ENCODE data around the gene SPDYE1.

SPDYE1 gene

DNA sequence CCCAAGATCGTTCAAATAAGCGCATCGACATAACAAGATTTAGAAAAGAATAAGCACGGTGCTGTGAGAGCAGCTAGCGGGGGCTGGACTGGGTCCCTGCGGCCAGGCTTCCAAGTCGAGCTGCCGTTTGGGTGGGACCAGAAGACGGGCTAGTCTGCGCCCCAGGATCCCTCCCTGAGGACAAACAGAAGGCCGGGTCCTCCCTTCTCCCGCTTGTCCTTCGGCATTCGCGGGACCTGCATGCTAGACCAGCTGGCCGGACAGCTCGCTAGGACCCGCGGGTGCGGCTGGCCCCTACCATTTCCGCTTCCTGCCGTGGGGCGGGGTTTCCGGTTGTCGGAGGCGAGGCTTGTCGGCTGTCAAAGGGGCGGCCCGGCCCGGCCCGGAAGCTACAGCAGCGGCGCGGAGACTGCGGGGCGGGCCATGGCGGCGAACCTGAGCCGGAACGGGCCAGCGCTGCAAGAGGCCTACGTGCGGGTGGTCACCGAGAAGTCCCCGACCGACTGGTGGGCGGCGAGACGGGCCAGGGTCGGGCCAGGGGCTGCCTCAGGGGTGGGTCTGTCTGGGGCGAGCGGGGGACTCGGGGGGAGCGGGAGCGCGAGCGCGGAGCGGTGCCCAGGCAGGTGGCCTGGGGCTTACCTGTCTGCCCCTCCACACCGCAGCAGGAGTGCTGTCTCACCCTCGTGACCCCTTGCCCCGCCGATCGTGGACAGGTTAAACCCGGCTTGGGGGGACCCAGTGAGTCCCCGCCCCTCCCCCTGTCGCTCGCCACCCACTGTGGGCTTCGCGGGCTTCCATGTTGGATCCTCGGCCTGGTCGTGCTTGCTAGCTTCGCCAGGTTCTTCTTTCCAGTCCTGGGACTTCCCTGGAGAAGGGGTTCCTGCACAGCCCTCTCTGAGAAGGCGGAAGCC lies 46.9 kb downstream of the SPDYE1 start, which contains the start of gene DBNL:
TSS of gene DBNL (plus strand) at position 388 of the 911 bp plus-strand sequence. CDS start at position 424, 36 bp downstream.
- DNase-seq = peak; percentile 95 to 96

DNA sequence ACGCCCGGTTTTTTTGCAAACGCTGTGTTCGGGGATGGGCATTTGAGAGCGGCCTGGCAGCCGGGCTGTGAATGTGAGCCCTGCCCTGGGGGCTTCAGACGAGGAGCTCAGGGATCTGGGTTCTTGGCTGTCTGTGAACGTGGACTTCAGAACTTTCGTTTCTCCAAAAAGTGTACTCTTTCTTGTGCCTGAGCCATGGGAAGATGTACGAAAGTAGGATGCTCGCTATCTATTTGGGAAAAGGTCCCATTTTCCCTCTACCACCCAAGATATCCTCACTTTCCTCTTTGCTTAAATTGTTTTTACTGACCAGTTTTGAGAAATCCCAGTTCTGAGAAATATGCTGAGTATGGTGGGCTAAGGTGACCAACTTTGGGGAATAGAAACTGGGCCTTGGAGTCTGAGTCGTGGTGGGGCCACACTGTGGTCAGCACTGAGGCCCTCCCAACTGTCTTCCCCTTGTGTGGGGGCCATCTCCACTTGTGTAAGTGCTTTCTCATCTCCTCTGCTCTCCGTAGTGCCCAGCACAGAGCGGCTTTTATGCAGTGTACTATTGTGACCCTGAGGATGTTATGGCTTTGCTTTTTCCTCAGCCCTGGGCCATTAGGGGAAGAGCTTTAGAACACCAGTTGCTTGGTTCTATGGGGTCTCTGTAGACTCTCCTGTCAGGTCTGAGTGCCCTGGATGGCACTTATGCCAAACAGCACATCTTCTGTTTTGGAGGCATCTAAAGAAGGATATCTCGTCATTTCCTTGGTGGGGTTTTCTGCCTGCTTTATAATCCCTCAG lies 47.7 kb downstream of the SPDYE1 start:
- no peak for DNase-seq

DNA sequence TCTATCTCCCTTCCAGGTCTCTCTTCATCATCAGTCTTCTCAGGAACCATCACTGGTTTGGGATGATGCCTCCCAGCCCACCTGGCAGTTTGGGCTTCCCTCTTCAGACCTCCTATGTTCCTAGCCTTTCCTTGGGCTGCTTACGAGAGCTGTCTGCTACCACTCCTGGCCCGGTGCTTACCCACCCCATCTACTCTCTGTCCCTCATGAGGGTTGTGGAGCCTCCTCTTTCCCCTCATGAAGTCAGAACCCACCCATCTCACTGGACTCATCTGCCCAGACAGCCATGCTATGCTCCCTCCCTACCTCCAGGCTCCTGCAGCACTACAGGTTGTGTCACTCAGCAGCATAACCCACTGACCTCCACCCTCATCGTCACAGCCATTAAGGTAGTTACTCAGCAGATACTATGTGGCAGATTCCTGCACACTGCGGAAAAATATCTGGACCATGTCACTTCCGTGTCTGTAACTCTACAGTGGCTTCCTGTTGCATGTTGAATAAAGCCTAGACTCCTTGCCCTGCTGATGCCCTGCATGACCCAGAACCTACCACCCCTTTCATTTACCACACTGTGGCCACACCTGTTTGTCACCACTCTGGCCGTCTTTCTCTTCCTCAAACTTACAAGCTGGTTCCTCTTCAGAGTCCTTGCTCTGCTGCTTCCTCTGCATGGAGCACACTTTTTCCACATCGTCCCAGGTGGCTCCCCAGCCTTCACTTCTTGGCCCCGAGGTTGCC lies 48.8 kb downstream of the SPDYE1 start:
- no peak for DNase-seq

DNA sequence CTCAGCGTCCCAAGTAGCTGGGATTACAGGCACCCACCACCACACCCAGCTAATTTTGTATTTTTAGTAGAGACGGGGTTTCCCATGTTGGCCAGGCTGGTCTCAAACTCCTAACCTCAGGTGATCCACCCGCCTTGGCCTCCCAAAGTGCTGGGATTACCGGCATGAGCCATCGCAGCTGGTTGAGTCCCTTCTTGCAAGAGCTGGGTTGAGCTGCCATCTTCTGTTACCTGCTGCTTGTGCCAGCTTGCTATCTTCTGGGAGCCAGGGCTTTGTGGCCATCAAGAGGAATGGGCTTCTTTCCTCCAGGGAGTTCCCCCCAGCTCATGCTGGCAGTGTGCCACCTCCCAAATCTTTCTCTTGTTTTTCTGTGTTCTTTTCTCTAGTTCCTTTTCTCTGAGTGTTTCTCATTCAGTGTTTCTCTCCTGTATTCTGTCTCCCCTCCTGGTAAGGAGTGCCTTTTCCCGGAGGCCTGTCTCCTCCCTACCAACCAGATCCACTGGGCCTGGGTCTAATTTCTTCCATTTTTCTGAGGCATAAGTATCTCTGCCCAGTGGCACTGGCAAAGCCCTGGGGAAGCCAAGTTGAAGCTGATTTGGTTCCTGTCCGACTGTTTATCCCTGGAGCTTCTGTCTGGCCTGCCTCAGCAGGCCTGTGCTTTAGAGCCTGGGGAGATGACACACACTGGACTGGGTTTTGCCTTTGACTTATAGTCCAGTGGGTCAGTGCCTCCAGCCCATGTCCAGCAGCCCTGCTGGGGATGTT lies 50.5 kb downstream of the SPDYE1 start:
- no peak for DNase-seq

DNA sequence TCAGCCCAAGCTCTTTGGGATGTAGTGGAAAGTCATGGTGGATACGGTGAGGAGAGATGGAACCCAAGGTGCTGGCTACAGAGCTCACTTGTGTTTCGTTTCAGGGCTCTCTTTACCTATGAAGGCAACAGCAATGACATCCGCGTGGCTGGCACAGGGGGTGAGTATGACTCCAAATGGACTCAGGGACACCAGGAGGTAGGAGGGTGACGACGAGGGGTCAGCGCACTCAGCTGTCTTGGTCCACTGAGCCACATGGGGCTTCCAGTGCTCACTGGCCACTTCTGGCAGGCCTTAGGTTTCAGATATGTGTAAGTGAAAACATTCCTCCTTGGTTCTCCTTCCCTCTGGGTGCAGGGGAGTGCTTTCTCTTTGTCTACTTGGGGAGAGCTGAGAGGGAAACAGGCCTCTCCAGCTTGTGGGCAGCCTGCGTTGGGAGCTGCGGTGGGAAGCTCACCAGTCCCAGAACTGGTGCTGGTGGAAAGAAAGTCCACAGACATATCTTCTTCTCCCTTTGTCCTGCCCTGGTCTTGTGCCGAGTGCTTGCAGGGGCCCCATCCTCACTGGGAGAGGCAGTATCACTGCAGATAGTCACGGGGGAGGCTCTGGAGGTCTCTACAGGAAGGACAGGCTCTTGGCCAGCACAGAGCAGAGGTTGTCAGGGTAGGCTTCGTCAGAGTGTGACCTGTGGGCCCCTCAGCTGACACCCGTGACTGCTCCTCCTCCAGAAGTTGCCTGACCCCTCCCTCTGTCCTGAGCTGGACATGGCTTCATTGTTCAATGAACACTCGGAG lies 52.6 kb downstream of the SPDYE1 start:
- no peak for DNase-seq

DNA sequence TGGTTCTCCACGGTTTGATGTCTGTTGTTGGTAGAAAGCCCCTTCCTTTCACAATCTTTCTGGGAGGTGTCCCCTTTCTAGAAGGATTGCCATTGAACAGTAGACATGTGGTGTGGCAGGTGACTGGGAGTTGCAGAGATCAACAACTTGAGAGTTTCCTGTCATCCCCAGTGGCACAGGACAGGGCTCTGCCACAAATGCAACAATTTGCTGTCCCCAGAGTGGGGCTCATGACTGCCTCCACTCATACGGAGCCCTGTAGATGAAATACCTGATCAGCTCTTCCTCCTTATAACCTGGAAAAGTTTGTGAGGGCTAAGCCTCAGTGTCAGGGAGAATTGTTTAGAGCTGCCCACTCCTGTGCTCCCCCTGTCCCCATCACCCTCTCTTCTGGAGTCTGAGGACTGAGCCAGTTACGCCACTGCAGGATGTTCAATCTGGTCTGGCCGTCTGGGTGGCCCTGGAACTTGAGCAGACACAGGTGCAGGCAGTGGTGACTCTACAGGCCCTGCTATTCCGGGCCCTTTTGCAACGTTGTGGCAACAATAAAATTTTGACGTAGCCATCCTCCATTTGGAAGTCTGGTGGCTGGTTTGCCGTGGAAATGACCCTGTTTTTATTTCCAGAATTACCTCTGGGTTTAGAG lies 53.3 kb downstream of the SPDYE1 start:
- DNase-seq = no peak

DNA sequence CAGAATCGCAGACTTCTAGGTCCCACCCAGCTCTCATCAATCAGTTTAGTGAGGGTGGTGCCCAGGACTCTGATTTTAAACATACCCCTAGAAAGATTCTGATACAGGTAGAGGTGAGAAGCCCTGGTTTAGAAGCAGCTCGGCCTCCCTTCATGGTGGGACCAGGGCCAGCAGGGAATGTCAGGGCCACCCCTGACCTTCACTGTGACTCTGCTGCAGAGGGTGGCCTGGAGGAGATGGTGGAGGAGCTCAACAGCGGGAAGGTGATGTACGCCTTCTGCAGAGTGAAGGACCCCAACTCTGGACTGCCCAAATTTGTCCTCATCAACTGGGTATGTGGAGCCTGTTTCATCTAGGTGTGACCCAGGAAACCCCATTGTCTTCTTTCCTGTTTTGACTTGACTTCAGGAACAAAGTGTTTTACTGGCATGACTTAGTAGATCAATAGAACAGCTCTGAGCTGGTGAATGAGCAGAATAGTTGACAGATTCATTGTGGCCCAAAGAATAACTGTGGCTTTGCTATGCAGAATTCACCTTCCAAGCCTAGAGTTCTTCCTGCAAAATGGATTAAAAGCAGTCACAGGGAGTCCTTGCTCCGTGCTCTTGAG lies 54.0 kb downstream of the SPDYE1 start:
- no peak for DNase-seq

DNA sequence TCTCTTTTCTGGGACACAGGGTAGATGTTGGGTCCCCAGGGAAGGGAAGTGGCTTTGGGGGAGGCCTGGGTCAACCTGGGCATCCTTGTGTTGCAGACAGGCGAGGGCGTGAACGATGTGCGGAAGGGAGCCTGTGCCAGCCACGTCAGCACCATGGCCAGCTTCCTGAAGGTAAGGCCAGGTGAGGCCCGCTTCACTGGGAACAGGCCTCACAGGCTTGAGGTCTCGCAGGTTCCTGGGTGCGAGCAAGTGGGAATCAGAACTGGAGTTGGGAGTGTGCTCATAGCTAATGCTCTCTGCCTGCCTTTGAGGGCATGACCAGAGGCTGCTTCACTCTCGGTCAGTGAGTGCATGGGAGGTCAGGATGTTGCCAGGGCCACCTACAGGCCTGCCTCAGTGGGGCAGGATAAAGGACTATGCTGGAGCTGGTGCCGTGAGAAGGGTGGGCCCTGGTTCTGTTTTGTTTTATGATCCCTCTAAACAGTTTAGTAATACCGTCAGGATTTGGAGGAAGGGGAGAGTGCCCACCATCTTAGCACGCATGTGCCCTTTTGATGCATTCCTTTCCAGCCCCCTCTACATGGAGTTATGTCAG lies 55.2 kb downstream of the SPDYE1 start:
- DNase-seq = no peak

DNA sequence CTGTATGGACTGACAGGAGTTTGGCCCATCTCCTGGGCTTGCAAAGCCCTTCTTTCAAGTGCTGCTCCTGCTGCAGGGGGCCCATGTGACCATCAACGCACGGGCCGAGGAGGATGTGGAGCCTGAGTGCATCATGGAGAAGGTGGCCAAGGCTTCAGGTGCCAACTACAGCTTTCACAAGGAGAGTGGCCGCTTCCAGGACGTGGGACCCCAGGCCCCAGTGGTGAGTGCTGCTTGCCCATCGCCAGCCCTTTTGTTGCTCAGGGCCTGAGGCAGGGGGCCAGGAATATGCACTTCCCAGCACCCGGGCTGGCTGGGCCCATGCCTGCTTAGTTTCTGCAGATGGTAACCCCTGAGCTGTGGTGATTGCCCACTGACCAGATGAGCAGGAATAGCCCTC lies 59.0 kb downstream of the SPDYE1 start:
- DNase-seq = no peak

DNA sequence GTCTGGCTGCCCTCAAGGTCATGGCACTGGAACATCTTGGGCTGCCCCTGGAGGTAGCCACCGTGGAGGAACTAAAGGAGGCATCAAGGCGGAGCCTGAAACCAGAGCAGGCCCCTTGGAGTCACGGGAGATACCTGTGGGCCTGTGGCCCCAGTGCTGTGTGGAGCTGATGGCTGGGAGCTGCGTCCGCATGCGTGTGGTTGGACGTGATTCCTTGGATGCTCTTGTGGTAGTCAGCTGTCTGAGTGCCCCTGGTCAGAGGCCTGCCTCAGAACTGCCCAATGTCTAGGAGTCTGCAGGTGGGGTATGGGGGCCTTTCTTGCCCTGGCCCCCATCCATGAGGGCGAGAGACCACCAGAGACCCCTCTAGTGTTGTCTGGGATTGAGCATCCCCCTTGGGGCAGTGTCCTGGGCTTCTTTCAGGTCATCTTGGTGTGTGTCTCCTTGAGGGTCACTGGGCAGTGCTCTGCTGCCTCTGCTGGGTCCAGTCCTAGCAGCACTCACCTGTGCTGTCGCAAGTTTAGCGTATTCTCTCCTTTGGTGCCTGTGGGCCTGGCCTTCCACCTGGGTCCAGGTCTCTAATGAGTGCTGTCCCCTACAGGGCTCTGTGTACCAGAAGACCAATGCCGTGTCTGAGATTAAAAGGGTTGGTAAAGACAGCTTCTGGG lies 59.6 kb downstream of the SPDYE1 start:
- no peak for DNase-seq

DNA sequence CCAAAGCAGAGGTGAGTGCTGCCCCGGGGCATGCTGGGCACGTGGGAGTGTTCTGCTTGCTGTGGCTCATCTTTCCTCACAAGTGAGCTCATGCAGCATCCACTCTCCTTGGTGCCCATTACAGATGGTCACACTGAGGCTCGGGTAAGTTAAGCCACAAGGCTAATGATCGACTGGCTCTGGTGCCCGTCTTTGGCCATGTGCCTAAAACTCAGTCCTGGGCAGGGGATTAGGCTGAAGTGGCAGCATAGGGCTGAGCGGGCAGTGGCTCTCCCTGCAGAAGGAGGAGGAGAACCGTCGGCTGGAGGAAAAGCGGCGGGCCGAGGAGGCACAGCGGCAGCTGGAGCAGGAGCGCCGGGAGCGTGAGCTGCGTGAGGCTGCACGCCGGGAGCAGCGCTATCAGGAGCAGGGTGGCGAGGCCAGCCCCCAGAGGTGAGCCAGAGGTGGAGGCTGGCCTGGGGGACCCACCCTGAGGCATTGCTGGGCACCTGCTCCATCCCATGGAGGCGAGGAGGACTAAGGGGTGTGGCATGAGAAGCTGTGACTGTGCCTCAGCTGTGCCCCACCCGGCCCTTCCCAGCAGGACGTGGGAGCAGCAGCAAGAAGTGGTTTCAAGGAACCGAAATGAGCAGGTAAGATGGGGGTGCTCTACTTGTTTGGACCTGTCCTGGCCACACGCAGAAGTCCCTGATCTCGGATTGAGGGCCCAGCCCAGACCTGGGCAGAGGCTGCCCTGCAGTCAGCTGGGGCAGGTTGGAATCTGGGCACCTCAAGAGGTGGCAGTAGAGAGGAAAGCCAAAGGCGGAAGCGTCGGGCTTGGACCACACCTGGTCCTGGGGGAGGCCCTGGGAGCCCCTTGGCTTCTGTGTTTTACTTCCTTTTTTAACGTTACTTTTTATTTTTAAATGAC lies 60.4 kb downstream of the SPDYE1 start:
- DNase-seq = no peak

DNA sequence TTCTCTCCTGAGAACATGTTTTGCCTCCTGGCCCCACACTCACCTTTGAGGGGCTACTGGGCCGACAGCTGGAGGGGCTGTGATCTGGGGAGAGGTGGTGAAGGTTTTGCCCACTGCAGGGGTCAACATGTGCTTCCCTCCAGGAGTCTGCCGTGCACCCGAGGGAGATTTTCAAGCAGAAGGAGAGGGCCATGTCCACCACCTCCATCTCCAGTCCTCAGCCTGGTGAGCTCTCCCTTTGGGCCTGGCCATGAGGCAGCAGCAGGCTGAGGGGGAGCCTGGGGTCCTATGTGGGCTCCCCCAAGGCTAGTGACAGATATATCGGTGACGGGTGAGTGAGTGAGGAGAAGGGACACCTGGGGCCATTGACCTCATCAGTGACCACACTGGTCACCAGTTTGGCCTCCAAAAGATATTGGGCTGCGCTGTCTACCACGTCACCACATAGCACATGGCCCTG lies 61.1 kb downstream of the SPDYE1 start:
- no peak for DNase-seq

DNA sequence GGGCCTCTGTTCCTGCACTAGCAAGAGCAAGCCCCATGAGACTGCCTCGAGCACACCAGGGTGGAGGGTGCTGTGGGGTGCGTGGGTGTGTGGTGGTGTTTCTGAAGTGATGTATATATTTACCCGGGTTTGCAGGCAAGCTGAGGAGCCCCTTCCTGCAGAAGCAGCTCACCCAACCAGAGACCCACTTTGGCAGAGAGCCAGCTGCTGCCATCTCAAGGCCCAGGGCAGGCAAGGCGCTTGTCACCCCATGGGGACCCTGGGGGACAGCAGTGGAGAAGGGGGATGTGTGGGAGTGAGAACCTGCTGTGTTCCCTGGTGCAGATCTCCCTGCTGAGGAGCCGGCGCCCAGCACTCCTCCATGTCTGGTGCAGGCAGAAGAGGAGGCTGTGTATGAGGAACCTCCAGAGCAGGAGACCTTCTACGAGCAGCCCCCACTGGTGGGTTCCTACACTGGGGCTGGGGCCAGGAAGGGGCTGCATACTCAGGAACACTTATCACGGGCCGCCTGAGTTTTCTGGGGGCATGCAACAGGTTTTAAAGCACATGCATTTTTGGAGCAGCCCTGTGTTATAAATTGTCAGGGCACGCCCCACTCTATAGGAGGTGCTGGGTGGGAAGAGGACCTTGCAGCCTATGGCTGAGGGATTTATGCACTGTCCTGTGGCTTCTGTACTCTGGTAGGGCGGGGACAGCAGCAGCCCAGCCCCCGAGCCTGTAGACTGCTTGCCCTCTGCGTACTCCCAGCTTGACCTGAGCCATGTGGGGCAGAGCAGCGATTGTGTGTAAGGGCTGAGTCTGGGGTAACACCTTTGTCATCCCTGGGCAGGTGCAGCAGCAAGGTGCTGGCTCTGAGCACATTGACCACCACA lies 61.8 kb downstream of the SPDYE1 start:
- DNase-seq = no peak
